HL-60 (cell line): Measurements from ENCODE around the gene TFPI.

Source experiments
- CTCF ChIP-seq: IDR thresholded peaks from one replicate; pipeline ENCODE4 v1.5.1; 2011; ENCODE audit warnings: low read length, control low read depth, inconsistent platforms; ENCODE audit not compliant: insufficient read depth
- GABPA ChIP-seq: IDR thresholded peaks from 2 replicates; pipeline ENCODE4 v1.6.1; 2012; ENCODE audit warnings: low read depth
- POLR2AphosphoS5 ChIP-seq: IDR thresholded peaks from 2 replicates; pipeline ENCODE4 v1.6.1; 2012; ENCODE audit warnings: low read depth
- REST ChIP-seq: IDR thresholded peaks from 2 replicates; pipeline ENCODE4 v1.6.1; 2012; ENCODE audit warnings: low read depth; ENCODE audit not compliant: insufficient replicate concordance
- SPI1 ChIP-seq: IDR thresholded peaks from 2 replicates; pipeline ENCODE4 v1.6.1; 2012; ENCODE audit warnings: low read depth, mild to moderate bottlenecking, borderline replicate concordance

- TF ChIP-seq CTCF (no peak), REST (no peak), POLR2AphosphoS5 (no peak), GABPA (no peak), SPI1 (no peak)
Measured at GRCh38 chr2:187567126-187567525, 12.9 kb upstream of the TFPI start.
